ENCODE data around the gene GNG11.

Gene GNG11

GRCh38 chr7:93923942-93924341, 2.4 kb downstream of the GNG11 start:
- no peaks in the 10 kb centered on the region for H3K9me3 ChIP-seq
- H3K36me3 ChIP-seq: no peaks in the 10 kb centered on the region
- no peak for DNase-seq
- peaks cover 0 to 44% (median 10%) of the 10 kb centered on the region in 4 donors for H3K4me1 ChIP-seq
- H3K27me3 ChIP-seq: no peaks in the 10 kb centered on the region
- peak overlapping the region; percentile 61 to 68 for H3K4me3 ChIP-seq
- intact Hi-C loops (cut with DNase I; ENCODE audit: low total_unique reads): no loop called here
- TF ChIP-seq CTCF (IDR thresholded peaks at IDR 0.05): no peak
- peak overlapping the region in 1 of 2 donors; percentile 91 for H3K27ac ChIP-seq

DNA sequence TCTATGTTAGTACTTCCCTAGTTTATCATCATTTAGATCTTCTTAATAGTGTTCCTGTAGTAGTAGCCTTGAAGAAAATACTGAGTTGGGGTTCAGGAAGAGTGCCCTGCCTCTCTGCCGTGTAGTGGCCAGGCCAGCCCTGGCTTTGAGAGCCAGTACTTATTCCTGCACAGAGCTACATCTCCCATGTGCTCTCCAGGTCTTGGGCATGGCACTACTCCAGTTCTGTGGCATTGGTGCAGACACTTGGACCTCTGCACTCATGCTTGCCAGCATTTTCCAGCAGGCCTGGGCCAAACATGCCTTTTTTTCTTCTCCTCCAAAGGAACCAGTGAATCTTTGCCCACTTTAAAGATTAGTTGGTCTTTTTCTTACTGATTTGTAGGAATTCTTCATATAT, 5.3 kb downstream of the GNG11 start:
- TF ChIP-seq CTCF (IDR thresholded peaks at IDR 0.05): no peak
- no peak overlapping the region for H3K4me3 ChIP-seq
- peaks cover 0 to 37% (median 10%) of the 10 kb centered on the region in 4 donors for H3K4me1 ChIP-seq
- intact Hi-C loops (cut with DNase I; ENCODE audit: low total_unique reads): no loop called here
- no peaks in the 10 kb centered on the region for H3K27me3 ChIP-seq
- no peaks in the 10 kb centered on the region for H3K36me3 ChIP-seq
- peak in 1 of 2 donors; percentile 64 for DNase-seq
- no peaks in the 10 kb centered on the region for H3K9me3 ChIP-seq
- H3K27ac ChIP-seq: peak overlapping the region in 1 of 2 donors; percentile 70

GRCh38 chr7:93927585-93927984, 6.0 kb downstream of the GNG11 start:
- no peak for TF ChIP-seq CTCF (IDR thresholded peaks at IDR 0.05)
- H3K4me3 ChIP-seq: no peak overlapping the region
- intact Hi-C loops (cut with DNase I; ENCODE audit: low total_unique reads): no loop called here
- no peaks in the 10 kb centered on the region for H3K27me3 ChIP-seq
- no peak for DNase-seq
- peak overlapping the region; percentile 8 to 70 for H3K27ac ChIP-seq
- H3K36me3 ChIP-seq: no peaks in the 10 kb centered on the region
- peaks cover 0 to 37% (median 8%) of the 10 kb centered on the region in 4 donors for H3K4me1 ChIP-seq
- no peaks in the 10 kb centered on the region for H3K9me3 ChIP-seq

DNA sequence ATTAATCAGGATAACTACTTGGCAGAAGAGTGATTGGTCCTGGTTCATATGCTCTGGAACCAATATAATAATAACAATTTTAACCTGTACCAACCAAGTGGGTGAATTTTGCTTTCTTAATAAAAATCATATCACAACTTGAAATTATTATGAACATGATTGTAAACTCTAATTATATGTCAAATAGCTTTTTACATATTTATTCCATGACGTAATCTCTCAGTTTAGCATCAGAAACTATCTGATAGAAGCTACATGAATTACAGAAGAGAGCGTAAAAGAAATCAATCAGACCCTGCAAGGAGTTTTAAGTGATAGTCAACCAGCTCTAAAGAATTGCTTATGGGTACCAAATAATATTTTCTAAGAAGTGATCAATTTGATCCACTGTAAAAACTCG, 10.1 kb downstream of the GNG11 start:
- H3K4me3 ChIP-seq: no peak overlapping the region
- peaks cover 0 to 26% (median 3%) of the 10 kb centered on the region in 4 donors for H3K4me1 ChIP-seq
- H3K36me3 ChIP-seq: no peaks in the 10 kb centered on the region
- no peak overlapping the region for H3K27ac ChIP-seq
- intact Hi-C loops (cut with DNase I; ENCODE audit: low total_unique reads): no loop called here
- no peaks in the 10 kb centered on the region for H3K9me3 ChIP-seq
- DNase-seq: no peak
- TF ChIP-seq CTCF (IDR thresholded peaks at IDR 0.05): no peak
- no peaks in the 10 kb centered on the region for H3K27me3 ChIP-seq

DNA sequence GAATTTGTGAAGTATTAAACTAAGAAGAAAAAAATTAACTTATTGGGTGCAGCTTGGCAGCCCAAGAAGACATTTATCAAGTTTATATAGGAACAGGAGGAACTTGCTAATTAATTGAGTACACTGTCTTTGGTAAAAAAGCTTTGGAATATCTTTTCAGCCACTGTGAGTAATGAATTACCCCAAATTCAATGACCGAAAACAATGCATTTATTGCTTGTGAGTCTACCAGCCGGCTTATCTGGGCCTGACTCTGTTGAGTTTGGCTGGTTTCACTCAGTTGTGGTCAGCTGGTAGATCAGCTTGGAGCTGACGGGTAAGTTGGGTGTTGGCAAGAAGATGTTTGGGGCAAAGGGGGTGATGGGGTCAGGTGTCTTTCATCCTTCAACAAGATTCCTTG, 11.6 kb downstream of the GNG11 start:
- DNase-seq: no peak
- intact Hi-C loops (cut with DNase I; ENCODE audit: low total_unique reads): no loop called here
- no peaks in the 10 kb centered on the region for H3K27me3 ChIP-seq
- peaks cover 0 to 10% (median 0%) of the 10 kb centered on the region in 4 donors for H3K4me1 ChIP-seq
- TF ChIP-seq CTCF (IDR thresholded peaks at IDR 0.05): no peak
- no peaks in the 10 kb centered on the region for H3K9me3 ChIP-seq
- no peak overlapping the region for H3K27ac ChIP-seq
- no peaks in the 10 kb centered on the region for H3K36me3 ChIP-seq
- H3K4me3 ChIP-seq: no peak overlapping the region

- H3K27me3 ChIP-seq: no peaks in the 10 kb centered on the region
- no peak overlapping the region for H3K4me3 ChIP-seq
- no peak for TF ChIP-seq CTCF (IDR thresholded peaks at IDR 0.05)
- no peaks in the 10 kb centered on the region for H3K9me3 ChIP-seq
- no peak overlapping the region for H3K27ac ChIP-seq
- H3K4me1 ChIP-seq: peaks cover 0 to 10% (median 0%) of the 10 kb centered on the region in 4 donors
- intact Hi-C loops (cut with DNase I; ENCODE audit: low total_unique reads): no loop called here
- H3K36me3 ChIP-seq: no peaks in the 10 kb centered on the region
- DNase-seq: no peak
These were observed 13.6 kb downstream of the GNG11 start for GRCh38 chr7:93935102-93935501.

All from tibial artery (tissue), 4 donors.